GM10248 (cell line): ENCODE measurements around the gene SBNO2.

Experiments used
- CTCF ChIA-PET: fragments of 300-600 bp; sonication (Branson Sonifier 250); formaldehyde crosslinking; extraction: SDS; loops from one replicate; lab custom pipeline; 2021; ENCODE audit warnings: antibody characterized with exemption; lab: Yijun Ruan, JAX
- POLR2A ChIA-PET: fragments of 350-650 bp; sonication (Branson Sonifier 250); formaldehyde crosslinking; extraction: SDS; loops from one replicate; lab custom pipeline; 2020; ENCODE audit warnings: antibody characterized with exemption; lab: Yijun Ruan, JAX
- DNase-seq: peaks from one replicate; pipeline ENCODE4 v3.0.0; 2012; ENCODE audit errors: extremely low spot score
- CTCF ChIP-seq: IDR thresholded peaks from 2 replicates; pipeline ENCODE4 v1.5.1; 2012; ENCODE audit warnings: mild to moderate bottlenecking, low read depth; ENCODE audit errors: extremely low read depth, missing control alignments, control extremely low read depth

The SBNO2 gene

GRCh38 chr19:1158885-1159448 is 15.1 kb downstream of the SBNO2 start:
- TF ChIP-seq CTCF, result no peak
- DNase-seq, result no peak
- ChIA-PET POLR2A (no interaction called here), CTCF (no interaction called here)

DNA sequence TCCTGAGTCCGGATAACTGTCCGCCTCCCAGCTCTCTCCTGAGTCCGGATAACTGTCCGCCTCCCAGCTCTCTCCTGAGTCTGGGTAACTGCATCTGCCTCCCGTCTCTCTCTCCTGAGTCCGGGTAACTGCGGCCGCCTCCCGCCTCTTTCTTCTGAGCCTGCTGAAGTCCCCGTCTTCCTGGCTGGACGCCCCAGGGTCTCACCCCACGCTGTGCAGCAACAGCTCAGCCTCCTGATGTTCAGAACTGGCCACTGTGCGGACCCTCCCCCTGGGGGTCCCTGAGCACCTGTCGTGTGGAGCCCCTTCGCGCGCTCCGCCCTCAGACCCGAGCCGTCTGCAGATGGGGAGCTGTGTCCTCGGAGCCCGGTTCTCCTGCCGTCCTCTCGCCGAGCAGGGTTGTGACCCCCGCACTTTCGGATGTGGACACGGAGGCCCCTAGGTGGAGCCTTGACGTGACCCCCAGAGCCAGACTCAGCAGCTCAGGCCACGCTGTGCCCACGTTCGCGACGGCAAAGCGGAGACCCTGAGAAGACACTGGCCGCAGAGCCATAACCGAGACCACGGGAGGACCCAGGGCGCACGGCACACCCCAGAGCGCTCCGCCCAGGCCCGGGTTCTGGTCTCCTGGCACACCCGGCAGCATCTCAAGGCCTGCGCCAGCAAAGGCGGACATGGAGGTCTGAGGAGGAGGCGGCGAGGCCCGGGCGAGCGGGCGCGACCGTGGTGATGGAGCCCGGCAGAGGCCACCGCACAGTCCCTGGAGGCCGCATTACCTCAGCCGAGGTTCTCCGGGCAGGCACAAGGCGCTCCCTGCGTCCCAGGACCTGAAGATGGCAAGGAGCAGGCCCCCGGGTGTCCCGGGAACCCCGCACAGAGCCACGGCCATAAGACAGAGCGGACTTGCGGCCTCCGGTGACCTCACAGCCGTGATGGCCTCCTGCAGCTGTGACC is 15.9 kb downstream of the SBNO2 start:
- POLR2A ChIA-PET, result no interaction called here
- no peak for TF ChIP-seq CTCF
- no peak for DNase-seq
- CTCF ChIA-PET, result interaction anchor here (2.0 kb wide), 1 partner anchor 35 kb away, joined by 6 read pairs; no protein-coding TSS in a partner anchor

DNA sequence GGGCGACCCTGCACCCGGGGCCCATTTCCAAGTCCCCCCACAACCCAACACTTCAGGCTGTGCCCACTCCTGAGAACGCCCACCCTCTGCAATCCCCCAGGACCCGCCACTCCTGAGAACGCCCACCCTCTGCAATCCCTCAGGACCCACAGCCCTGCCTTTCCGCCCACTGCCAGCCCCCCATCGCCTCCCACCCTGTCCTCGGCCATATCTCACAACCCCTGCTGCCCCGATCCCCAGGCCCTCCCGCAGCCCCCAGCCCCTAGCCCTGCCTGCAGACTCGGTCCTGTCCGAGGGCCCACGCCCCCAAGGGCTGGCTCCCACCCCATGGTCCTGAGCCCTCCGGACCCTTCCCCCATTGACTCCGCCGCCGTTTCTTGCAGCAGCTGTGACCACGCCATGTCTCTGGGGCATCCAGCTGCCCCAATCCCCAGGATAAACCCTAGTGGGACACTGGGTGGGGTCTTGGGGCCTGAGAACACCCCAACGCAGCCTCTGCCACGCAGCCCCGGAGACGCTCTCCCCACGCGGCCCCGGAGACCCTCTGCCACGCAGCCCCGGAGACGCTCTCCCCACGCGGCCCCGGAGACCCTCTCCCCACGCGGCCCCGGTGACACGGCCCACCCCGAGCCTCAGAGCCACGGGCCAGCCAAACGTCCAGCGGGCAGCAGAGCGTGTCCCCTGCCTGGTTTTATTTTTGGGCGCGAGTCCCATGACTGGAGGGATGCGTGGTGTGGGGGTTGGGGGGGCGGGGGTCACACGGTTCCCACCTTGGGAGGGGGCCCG is 17.0 kb downstream of the SBNO2 start:
- ChIA-PET POLR2A (no interaction called here), CTCF (interaction anchor here (2.0 kb wide), 1 partner anchor 36 kb away, joined by 6 read pairs; no protein-coding TSS in a partner anchor)
- DNase-seq, result no peak
- no peak for TF ChIP-seq CTCF

- DNase-seq, result no peak
- ChIA-PET POLR2A (no interaction called here), CTCF (interaction anchor here (1.3 to 2.0 kb wide), 3 partner anchors 23 to 37 kb away, joined by 3 to 6 read pairs (median 4); no protein-coding TSS in a partner anchor)
- TF ChIP-seq CTCF, result no peak
Measured at GRCh38 chr19:1156305-1156801, 17.7 kb downstream of the SBNO2 start.

DNA sequence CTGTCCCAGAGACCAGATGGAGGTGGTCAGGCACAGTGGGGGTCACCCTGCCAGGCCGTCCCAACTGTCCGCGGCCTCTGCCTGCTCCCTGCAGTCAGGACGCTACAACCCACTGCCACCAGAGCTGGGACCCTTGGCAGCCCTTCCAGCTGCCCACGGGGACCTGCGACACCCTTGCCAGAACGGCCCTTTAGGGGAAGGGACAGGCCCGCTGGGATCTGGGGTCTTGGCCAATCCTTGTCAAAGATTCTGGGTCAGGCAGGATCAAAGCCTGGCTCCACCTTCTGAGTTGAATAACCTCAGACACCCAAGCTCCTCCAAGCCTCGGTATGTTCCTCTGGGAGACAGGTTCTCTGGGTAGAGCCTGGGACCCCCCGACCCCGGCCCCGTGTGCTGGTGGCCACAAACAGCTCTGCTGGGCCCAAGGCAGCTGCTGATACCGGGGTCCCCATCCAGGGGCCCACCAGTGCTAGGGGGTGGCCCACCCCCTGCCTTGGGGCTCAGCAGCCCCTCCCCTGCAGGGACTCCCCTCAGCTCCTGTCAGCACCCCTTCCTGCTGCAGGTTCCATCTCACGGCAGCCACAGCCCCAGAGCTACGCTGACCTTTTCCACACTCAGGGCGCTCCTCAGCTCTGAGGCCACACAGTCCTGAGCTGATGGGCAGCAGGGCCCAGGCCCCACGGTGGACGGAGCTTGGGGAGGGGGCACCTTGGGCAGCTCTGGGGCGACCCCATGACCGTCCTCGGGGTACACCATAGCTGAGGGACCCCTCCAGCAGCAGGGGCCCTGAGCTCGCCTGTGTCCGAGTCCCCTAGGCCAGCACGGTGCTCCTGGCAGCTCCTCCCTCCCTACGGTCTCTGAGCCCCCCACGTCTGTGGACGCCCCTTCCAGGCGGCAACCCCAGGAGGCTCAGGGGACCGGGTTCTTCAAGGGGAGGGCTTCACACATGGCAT is 18.4 kb downstream of the SBNO2 start:
- no peak for TF ChIP-seq CTCF
- DNase-seq, result no peak
- ChIA-PET POLR2A (interaction anchor here (0.6 kb wide), 1 partner anchor 289 kb away, joined by 7 read pairs; no protein-coding TSS in a partner anchor), CTCF (interaction anchor here (1.2 to 1.7 kb wide), 4 partner anchors 22 to 42 kb away, joined by 3 to 4 read pairs (median 3); no protein-coding TSS in a partner anchor)
